Right atrium auricular region (tissue), 2 donors: ENCODE results near the gene TBCD. TPM values are rescaled to one million over a fixed set of nuclear protein-coding genes. Genes with fewer than 3 reads are reported as not detected.
A peak's percentile ranks its signal among the peaks of the same experiment; 100 is the strongest.

ENCODE experiments used
- DNase-seq: peaks from one replicate; pipeline ENCODE4 v3.0.0-alpha.2; 2019; ENCODE audit warnings: low spot score
- H3K27ac ChIP-seq, 2 donors: fragments of 200-600 bp; sonication (generic); 1 replicate in 1 of 2; 2 replicates in 1 of 2; pipeline ENCODE4 v1.5.1; 2016 to 2019
- H3K27me3 ChIP-seq, 2 donors: fragments of 200-600 bp; sonication (generic); one replicate each; pipeline versions ENCODE4 v1.5.1 to v1.6.0; 2017 to 2019
- H3K36me3 ChIP-seq: fragments of 200-600 bp; sonication (generic); one replicate; pipeline ENCODE4 v1.5.1; 2016
- H3K4me1 ChIP-seq, 2 donors: fragments of 200-600 bp; sonication (generic); one replicate each; pipeline versions ENCODE4 v1.5.1 to v1.6.0; 2017 to 2019
- H3K4me3 ChIP-seq, 2 donors: fragments of 200-600 bp; sonication (generic); 1 replicate in 1 of 2; 2 replicates in 1 of 2; pipeline ENCODE4 v1.5.1; 2017 to 2019; ENCODE audit warnings: mild to moderate bottlenecking in 1 of 2, moderate library complexity in 1 of 2
- H3K9me3 ChIP-seq, 2 donors: fragments of 200-600 bp; sonication (generic); one replicate each; pipeline ENCODE4 v1.5.1; 2019
- CTCF ChIP-seq, 2 donors: fragments of 200-600 bp; sonication (generic); IDR thresholded peaks; one replicate each; pipeline ENCODE4 v1.5.1; 2019; ENCODE audit warnings: antibody characterized with exemption in 2 of 2
- total RNA-seq, 2 donors: library from RNA; depleted of rRNA; stranded (reverse); fragments of >200 nt; gene quantifications; one replicate each; pipeline ENCODE4 v1.1.0, GENCODE V29; 2016

Gene TBCD
- total RNA-seq, 2 donors from 2014 or later, result 19.4 to 29.6 TPM

- no peaks in the 10 kb centered on the region for H3K27me3 ChIP-seq
- no peak for TF ChIP-seq CTCF (IDR thresholded peaks at IDR 0.05)
- no peaks in the 10 kb centered on the region for H3K4me1 ChIP-seq
- no peaks in the 10 kb centered on the region for H3K9me3 ChIP-seq
- peaks cover 48% of the 10 kb centered on the region for H3K36me3 ChIP-seq
- no peak overlapping the region for H3K27ac ChIP-seq
- no peak for DNase-seq
- H3K4me3 ChIP-seq, result no peak overlapping the region
Observed at GRCh38 chr17:82726427-82726826, 25.4 kb upstream of the TBCD start.

GRCh38 chr17:82729479-82730260, 22.2 kb upstream of the TBCD start:
- Histone ChIP-seq H3K36me3 (peaks cover 35% of the 10 kb centered on the region), H3K4me1 (peaks cover 0 to 2% of the 10 kb centered on the region in 2 donors), H3K4me3 (no peak overlapping the region), H3K27me3 (no peaks in the 10 kb centered on the region), H3K9me3 (no peaks in the 10 kb centered on the region), H3K27ac (no peak overlapping the region)
- no peak for DNase-seq
- no peak for TF ChIP-seq CTCF (IDR thresholded peaks at IDR 0.05)

DNA sequence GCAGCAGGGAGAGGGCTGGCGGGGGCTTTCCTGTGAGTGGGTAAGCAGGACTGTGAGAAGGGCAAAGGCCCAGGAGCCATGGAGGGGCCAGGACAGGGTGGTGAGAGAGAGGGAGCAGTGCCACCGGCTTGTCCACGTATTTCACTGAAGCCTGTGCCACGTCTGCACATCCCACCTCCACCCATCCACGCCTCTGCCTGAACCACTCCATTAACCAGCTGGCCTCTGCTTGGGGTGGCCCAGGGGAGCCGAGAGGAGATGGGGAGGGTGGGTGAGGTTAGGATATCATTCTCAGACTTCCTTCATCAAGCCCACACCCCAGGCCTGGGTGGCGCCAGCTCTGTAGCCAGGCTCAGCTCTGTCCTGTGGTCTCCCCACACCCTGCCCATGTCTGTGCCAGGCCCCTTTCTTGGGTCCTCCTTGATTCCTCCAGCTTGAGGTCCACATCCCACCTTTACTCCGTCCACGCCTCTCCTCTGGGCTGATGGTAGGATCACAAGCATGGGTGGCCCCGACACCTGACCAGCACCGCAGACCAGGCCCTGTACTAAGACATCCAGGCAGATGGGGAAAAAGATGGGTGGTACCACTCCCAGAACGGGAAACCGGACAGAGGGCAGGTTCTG, 19.6 kb upstream of the TBCD start:
- Histone ChIP-seq H3K27me3 (no peaks in the 10 kb centered on the region), H3K4me1 (peaks cover 0 to 14% of the 10 kb centered on the region in 2 donors), H3K27ac (no peak overlapping the region), H3K36me3 (peaks cover 22% of the 10 kb centered on the region), H3K4me3 (no peak overlapping the region), H3K9me3 (no peaks in the 10 kb centered on the region)
- no peak for DNase-seq
- no peak for TF ChIP-seq CTCF (IDR thresholded peaks at IDR 0.05)

GRCh38 chr17:82734987-82735866, 16.6 kb upstream of the TBCD start, which contains the start of gene FN3K:
Gene FN3K (plus strand): TSS chr17:82735615. CDS start chr17:82735637, 22 bp downstream.
- DNase-seq, result peak; percentile 78
- no peaks in the 10 kb centered on the region for H3K9me3 ChIP-seq
- H3K36me3 ChIP-seq, result peaks cover 10% of the 10 kb centered on the region

More at GRCh38 chr17:82734987-82735866, 16.6 kb upstream of the TBCD start, which contains the start of gene FN3K:
- TF ChIP-seq CTCF (IDR thresholded peaks at IDR 0.05), result no peak
- Histone ChIP-seq H3K27ac (peak within 1 kb of the TSS; percentile 93 to 95), H3K27me3 (no peaks in the 10 kb centered on the region), H3K4me1 (peaks cover 0 to 23% of the 10 kb centered on the region in 2 donors), H3K4me3 (peak within 1 kb of the TSS; percentile 75 to 85)
